Ascending aorta (tissue), 2 donors: ENCODE data around the gene TMIGD2. TPM values are rescaled to one million over a fixed set of nuclear protein-coding genes. Genes with fewer than 3 reads are reported as not detected.
"Not testable (repeated sequence)": the region's sequence is repeated elsewhere in the genome, so short reads cannot be mapped to it uniquely, and the experiment has no call there.

Experiments
- DNase-seq, 2 donors: peaks; one replicate each; pipeline ENCODE4 v3.0.0-alpha.2; 2019; ENCODE audit warnings: low spot score in 2 of 2
- H3K27ac ChIP-seq, 2 donors: fragments of 200-600 bp; sonication (generic); one replicate each; pipeline ENCODE4 v1.5.1; 2016 to 2017; ENCODE audit warnings: mild to moderate bottlenecking in 1 of 2
- H3K27me3 ChIP-seq: fragments of 200-600 bp; sonication (generic); one replicate; pipeline ENCODE4 v1.5.1; 2017
- H3K36me3 ChIP-seq, 2 donors: fragments of 200-600 bp; sonication (generic); one replicate each; pipeline ENCODE4 v1.5.1; 2016
- H3K4me1 ChIP-seq, 2 donors: fragments of 200-600 bp; sonication (generic); one replicate each; pipeline ENCODE4 v1.5.1; 2016 to 2017; ENCODE audit warnings: mild to moderate bottlenecking in 1 of 2
- H3K4me3 ChIP-seq, 2 donors: fragments of 200-600 bp; sonication (generic); one replicate each; pipeline ENCODE4 v1.5.1; 2016 to 2017; ENCODE audit warnings: mild to moderate bottlenecking in 1 of 2
- H3K9me3 ChIP-seq, 2 donors: fragments of 200-600 bp; sonication (generic); one replicate each; pipeline ENCODE4 v1.5.1; 2016
- intact Hi-C: fragments of 100-400 bp; cut with DNase I; formaldehyde crosslinking; loops from one replicate; pipeline ENCODE4 v1.15.1; 2023
- total RNA-seq: library from RNA; depleted of rRNA; stranded (reverse); fragments of >200 nt; gene quantifications from one replicate; pipeline ENCODE4 v1.1.0, GENCODE V29; 2016
- TF ChIP-seq, protein P1 (sequence below), 3 experiments: fragments of 200-600 bp in 2 of 3; fragments of 450-650 bp in 1 of 3; sonication (generic) in 2 of 3; IDR thresholded peaks; one replicate each; pipeline ENCODE4 v1.5.1; 2016 to 2019; ENCODE audit warnings: antibody characterized with exemption in 3 of 3, mild to moderate bottlenecking in 1 of 3, moderate library complexity in 1 of 3

TMIGD2 gene
- total RNA-seq, 1 donor from 2014 or later = not detected

DNA sequence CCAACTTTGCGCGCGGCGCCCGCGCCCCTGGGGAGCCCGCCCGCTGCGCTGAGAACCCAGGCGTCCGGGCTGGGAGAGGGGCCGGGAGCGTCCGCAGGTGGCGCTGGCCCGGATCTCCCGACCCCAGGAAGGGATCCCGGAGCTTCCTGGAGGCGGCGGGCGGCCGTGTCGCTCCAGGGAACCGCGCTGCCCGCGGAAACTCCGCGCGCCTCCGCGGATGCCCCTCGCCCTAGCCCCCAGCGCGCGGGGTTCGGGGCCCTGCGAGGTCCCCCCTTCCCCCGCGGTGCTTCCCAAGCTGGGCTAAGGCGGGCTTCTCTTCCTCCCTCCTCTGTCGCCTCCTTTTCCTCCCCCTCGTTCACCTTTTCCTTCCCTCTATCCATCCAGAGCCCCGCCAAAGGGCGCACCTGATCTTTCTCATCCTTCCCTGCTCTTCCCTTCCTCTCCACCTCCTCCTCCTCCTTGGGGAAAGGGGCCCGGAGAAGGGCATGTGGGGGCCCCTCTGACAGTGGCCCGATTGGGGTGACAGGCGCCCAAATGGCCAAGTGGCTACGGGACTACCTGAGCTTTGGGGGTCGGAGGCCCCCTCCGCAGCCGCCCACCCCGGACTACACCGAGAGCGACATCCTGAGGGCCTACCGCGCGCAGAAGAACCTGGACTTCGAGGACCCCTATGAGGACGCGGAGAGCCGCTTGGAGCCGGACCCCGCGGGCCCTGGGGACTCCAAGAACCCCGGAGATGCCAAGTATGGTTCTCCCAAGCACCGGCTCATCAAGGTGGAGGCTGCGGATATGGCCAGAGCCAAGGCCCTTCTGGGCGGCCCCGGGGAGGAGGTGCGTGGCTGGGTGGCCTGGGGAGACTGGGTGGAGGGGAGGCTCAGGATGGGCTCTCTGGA lies 22.4 kb downstream of the TMIGD2 start:
- intact Hi-C loops = no loop called here
- Histone ChIP-seq H3K27me3 (peaks cover 22% of the 10 kb centered on the region), H3K4me1 (peaks cover 6 to 8% of the 10 kb centered on the region in 2 donors)

GRCh38 chr19:4279267-4279529 lies 23.0 kb downstream of the TMIGD2 start:
- Histone ChIP-seq H3K4me1 (peaks cover 6 to 8% of the 10 kb centered on the region in 2 donors), H3K27ac (no peak overlapping the region), H3K36me3 (no peaks in the 10 kb centered on the region), H3K9me3 (no peaks in the 10 kb centered on the region), H3K4me3 (peak overlapping the region; percentile 33 to 44), H3K27me3 (peaks cover 22% of the 10 kb centered on the region)
- DNase-seq = no peak
- TF ChIP-seq, protein P1, sequence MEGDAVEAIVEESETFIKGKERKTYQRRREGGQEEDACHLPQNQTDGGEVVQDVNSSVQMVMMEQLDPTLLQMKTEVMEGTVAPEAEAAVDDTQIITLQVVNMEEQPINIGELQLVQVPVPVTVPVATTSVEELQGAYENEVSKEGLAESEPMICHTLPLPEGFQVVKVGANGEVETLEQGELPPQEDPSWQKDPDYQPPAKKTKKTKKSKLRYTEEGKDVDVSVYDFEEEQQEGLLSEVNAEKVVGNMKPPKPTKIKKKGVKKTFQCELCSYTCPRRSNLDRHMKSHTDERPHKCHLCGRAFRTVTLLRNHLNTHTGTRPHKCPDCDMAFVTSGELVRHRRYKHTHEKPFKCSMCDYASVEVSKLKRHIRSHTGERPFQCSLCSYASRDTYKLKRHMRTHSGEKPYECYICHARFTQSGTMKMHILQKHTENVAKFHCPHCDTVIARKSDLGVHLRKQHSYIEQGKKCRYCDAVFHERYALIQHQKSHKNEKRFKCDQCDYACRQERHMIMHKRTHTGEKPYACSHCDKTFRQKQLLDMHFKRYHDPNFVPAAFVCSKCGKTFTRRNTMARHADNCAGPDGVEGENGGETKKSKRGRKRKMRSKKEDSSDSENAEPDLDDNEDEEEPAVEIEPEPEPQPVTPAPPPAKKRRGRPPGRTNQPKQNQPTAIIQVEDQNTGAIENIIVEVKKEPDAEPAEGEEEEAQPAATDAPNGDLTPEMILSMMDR (IDR thresholded peaks at IDR 0.05) = no peak
- intact Hi-C loops = no loop called here

More for the DNA sequence above, 22.4 kb downstream of the TMIGD2 start:
- TF ChIP-seq, protein P1 (IDR thresholded peaks at IDR 0.05) = no peak
- Histone ChIP-seq H3K27ac (no peak overlapping the region), H3K36me3 (no peaks in the 10 kb centered on the region), H3K4me3 (peak overlapping the region; percentile 33 to 44), H3K9me3 (no peaks in the 10 kb centered on the region)
- no peak for DNase-seq

GRCh38 chr19:4278419-4279266 lies 23.5 kb downstream of the TMIGD2 start, which contains the start of gene SHD:
SHD (plus strand) TSS chr19:4279266; CDS start chr19:4280064, 798 bp downstream.
- Histone ChIP-seq H3K27ac (no peak within 1 kb of the TSS), H3K4me1 (peaks cover 6 to 8% of the 10 kb centered on the region in 2 donors), H3K9me3 (no peaks in the 10 kb centered on the region), H3K27me3 (peaks cover 22% of the 10 kb centered on the region), H3K36me3 (no peaks in the 10 kb centered on the region), H3K4me3 (peak within 1 kb of the TSS; percentile 33 to 44)
- intact Hi-C loops = no loop called here
- TF ChIP-seq, protein P1 (IDR thresholded peaks at IDR 0.05) = no peak
- DNase-seq = no peak

- TF ChIP-seq, protein P1 (IDR thresholded peaks at IDR 0.05) = no peak
- no peaks in the 10 kb centered on the region for H3K9me3 ChIP-seq
- intact Hi-C loops = no loop called here
- no peak overlapping the region for H3K27ac ChIP-seq
- H3K4me3 ChIP-seq = no peak overlapping the region
- H3K27me3 ChIP-seq = peaks cover 22% of the 10 kb centered on the region
- no peak for DNase-seq
- peaks cover 6 to 8% of the 10 kb centered on the region in 2 donors for H3K4me1 ChIP-seq
- H3K36me3 ChIP-seq = no peaks in the 10 kb centered on the region
Observed at GRCh38 chr19:4278010-4278409, 24.2 kb downstream of the TMIGD2 start.

DNA sequence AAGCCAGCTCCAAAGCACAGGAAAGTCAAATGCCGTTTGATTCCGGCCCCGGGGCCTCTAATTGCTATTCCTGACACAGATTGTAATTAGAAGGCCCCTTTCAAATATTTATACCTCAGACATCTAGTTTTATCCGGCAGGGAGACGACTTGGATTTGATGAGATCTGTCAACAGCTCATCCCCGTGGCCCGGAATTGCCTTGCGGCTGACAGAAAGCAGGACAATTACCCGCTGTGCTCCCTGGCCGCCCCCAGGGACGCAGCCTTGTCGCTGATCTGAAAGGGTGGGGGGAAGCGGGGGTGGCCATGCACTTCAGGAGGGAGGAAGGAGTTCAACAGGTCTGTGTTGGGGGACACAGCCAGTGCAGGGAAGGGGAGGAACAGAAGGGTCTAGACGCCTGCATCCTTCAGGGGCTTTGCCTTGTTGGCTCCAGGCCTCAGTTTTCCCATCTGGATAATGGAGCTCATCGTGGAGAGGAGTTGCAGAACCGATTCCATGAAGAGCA lies 24.9 kb downstream of the TMIGD2 start:
- H3K36me3 ChIP-seq = no peaks in the 10 kb centered on the region
- TF ChIP-seq, protein P1 (IDR thresholded peaks at IDR 0.05) = no peak
- peaks cover 6 to 8% of the 10 kb centered on the region in 2 donors for H3K4me1 ChIP-seq
- H3K9me3 ChIP-seq = no peaks in the 10 kb centered on the region
- no peak overlapping the region for H3K4me3 ChIP-seq
- no peak overlapping the region for H3K27ac ChIP-seq
- intact Hi-C loops = no loop called here
- DNase-seq = no peak
- H3K27me3 ChIP-seq = peaks cover 22% of the 10 kb centered on the region

- H3K4me3 ChIP-seq, intact Hi-C loops, DNase-seq, H3K27ac ChIP-seq, H3K9me3 ChIP-seq, H3K4me1 ChIP-seq: not testable (repeated sequence)
- Histone ChIP-seq H3K27me3 (peaks cover 10% of the 10 kb centered on the region), H3K36me3 (peaks cover under 1 to 24% of the 10 kb centered on the region in 2 donors)
Observed at GRCh38 chr19:4274321-4274686, 27.9 kb downstream of the TMIGD2 start.
